Measurements from ENCODE around the gene NFIC.

Gene NFIC

GRCh38 chr19:3514930-3515329 lies 148.5 kb downstream of the NFIC start:
- Histone ChIP-seq H3K4me1 (ENCODE audit: insufficient read depth, insufficient read length) (peaks cover 50% of the 10 kb centered on the region), H3K36me3 (ENCODE audit: insufficient read depth, insufficient read length, low read length) (peaks cover 81% of the 10 kb centered on the region), H3K27me3 (ENCODE audit: insufficient read depth, insufficient read length) (no peaks in the 10 kb centered on the region), H3K9me3 (ENCODE audit: insufficient read depth, low read length) (no peaks in the 10 kb centered on the region), H3K4me3 (ENCODE audit: insufficient read length, low read depth) (no peak overlapping the region), H3K9ac (ENCODE audit: insufficient read length, low read depth) (peak overlapping the region; percentile 17)
- TF ChIP-seq ZNF274 (IDR thresholded peaks at IDR 0.05; ENCODE audit: low read depth, low read length) = no peak
- TF ChIP-seq YY1 (IDR thresholded peaks at IDR 0.05; ENCODE audit: insufficient read depth, insufficient read length) = no peak
- no peak for TF ChIP-seq SUZ12 (IDR thresholded peaks at IDR 0.05; ENCODE audit: extremely low read depth, insufficient read depth, insufficient read length)
- DNase-seq (ENCODE audit: low read depth, low spot score) = no peak

- Histone ChIP-seq H3K27me3 (ENCODE audit: insufficient read depth, insufficient read length) (no peaks in the 10 kb centered on the region), H3K4me1 (ENCODE audit: insufficient read depth, insufficient read length) (peaks cover 54% of the 10 kb centered on the region), H3K4me3 (ENCODE audit: insufficient read length, low read depth) (no peak overlapping the region), H3K36me3 (ENCODE audit: insufficient read depth, insufficient read length, low read length) (peaks cover 81% of the 10 kb centered on the region), H3K9me3 (ENCODE audit: insufficient read depth, low read length) (no peaks in the 10 kb centered on the region), H3K9ac (ENCODE audit: insufficient read length, low read depth) (peak overlapping the region; percentile 9)
- TF ChIP-seq SUZ12 (IDR thresholded peaks at IDR 0.05; ENCODE audit: extremely low read depth, insufficient read depth, insufficient read length) (no peak), YY1 (IDR thresholded peaks at IDR 0.05; ENCODE audit: insufficient read depth, insufficient read length) (no peak), ZNF274 (IDR thresholded peaks at IDR 0.05; ENCODE audit: low read depth, low read length) (no peak)
- DNase-seq (ENCODE audit: low read depth, low spot score) = no peak
Observed at GRCh38 chr19:3515891-3516422, 149.6 kb downstream of the NFIC start.

- TF ChIP-seq YY1 (IDR thresholded peaks at IDR 0.05; ENCODE audit: insufficient read depth, insufficient read length) (no peak), SUZ12 (IDR thresholded peaks at IDR 0.05; ENCODE audit: extremely low read depth, insufficient read depth, insufficient read length) (no peak), ZNF274 (IDR thresholded peaks at IDR 0.05; ENCODE audit: low read depth, low read length) (no peak)
- Histone ChIP-seq H3K9ac (ENCODE audit: insufficient read length, low read depth) (peak overlapping the region; percentile 36), H3K27me3 (ENCODE audit: insufficient read depth, insufficient read length) (no peaks in the 10 kb centered on the region), H3K4me3 (ENCODE audit: insufficient read length, low read depth) (no peak overlapping the region), H3K4me1 (ENCODE audit: insufficient read depth, insufficient read length) (peaks cover 52% of the 10 kb centered on the region), H3K9me3 (ENCODE audit: insufficient read depth, low read length) (no peaks in the 10 kb centered on the region), H3K36me3 (ENCODE audit: insufficient read depth, insufficient read length, low read length) (peaks cover 75% of the 10 kb centered on the region)
- DNase-seq (ENCODE audit: low read depth, low spot score) = no peak
Observed at GRCh38 chr19:3516675-3517207, 150.4 kb downstream of the NFIC start.

DNA sequence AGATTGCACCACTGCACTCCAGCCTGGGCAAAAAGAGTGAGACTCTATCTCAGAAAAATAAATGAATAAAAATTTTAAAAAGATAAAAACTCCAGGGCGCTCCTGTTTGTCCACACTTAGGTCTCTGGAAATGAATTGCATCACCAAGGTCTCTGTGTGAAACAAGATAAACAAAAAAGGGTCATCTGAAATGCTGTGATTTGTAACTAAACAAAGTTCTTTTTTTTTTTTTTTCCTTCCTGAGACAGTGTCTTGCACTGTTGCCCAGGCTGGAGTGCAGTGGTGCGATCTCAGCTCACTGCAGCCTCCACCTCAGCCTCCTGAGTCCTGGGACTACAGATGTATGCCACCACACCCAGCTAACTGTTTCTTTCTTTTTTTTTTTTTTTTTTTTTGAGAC lies 151.3 kb downstream of the NFIC start:
- no peak for DNase-seq (ENCODE audit: low read depth, low spot score)
- Histone ChIP-seq H3K4me1 (ENCODE audit: insufficient read depth, insufficient read length) (peaks cover 51% of the 10 kb centered on the region), H3K27me3 (ENCODE audit: insufficient read depth, insufficient read length) (no peaks in the 10 kb centered on the region), H3K9ac (ENCODE audit: insufficient read length, low read depth) (no peak overlapping the region), H3K36me3 (ENCODE audit: insufficient read depth, insufficient read length, low read length) (peaks cover 75% of the 10 kb centered on the region), H3K4me3 (ENCODE audit: insufficient read length, low read depth) (no peak overlapping the region), H3K9me3 (ENCODE audit: insufficient read depth, low read length) (no peaks in the 10 kb centered on the region)
- no peak for TF ChIP-seq ZNF274 (IDR thresholded peaks at IDR 0.05; ENCODE audit: low read depth, low read length)
- no peak for TF ChIP-seq SUZ12 (IDR thresholded peaks at IDR 0.05; ENCODE audit: extremely low read depth, insufficient read depth, insufficient read length)
- TF ChIP-seq YY1 (IDR thresholded peaks at IDR 0.05; ENCODE audit: insufficient read depth, insufficient read length) = no peak

DNA sequence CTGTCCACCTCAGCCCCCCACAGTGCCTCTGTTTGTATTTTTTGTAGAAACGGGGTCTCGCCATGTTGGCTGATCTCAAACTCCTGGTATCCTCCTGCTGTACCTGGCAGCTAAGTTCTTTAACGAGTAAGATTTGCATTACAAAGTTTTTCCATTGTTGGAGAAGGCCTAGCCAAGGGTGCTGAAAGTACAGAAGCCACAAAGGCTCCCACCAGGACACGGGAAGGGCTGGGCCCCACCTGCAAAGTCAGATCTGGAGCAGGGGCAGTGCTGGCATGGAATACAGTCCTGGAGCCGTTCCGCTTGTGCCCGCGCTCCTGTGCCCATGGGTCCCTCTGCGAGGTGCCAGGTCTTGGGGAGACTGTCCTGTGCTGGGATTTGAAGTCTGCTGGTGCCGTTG lies 151.9 kb downstream of the NFIC start:
- peak overlapping the region; percentile 57 for H3K9ac ChIP-seq (ENCODE audit: insufficient read length, low read depth)
- H3K27me3 ChIP-seq (ENCODE audit: insufficient read depth, insufficient read length) = no peaks in the 10 kb centered on the region
- H3K4me1 ChIP-seq (ENCODE audit: insufficient read depth, insufficient read length) = peaks cover 48% of the 10 kb centered on the region
- H3K36me3 ChIP-seq (ENCODE audit: insufficient read depth, insufficient read length, low read length) = peaks cover 75% of the 10 kb centered on the region
- H3K9me3 ChIP-seq (ENCODE audit: insufficient read depth, low read length) = no peaks in the 10 kb centered on the region
- peak; percentile 38 for DNase-seq (ENCODE audit: low read depth, low spot score)
- TF ChIP-seq YY1 (IDR thresholded peaks at IDR 0.05; ENCODE audit: insufficient read depth, insufficient read length) (no peak), ZNF274 (IDR thresholded peaks at IDR 0.05; ENCODE audit: low read depth, low read length) (no peak), SUZ12 (IDR thresholded peaks at IDR 0.05; ENCODE audit: extremely low read depth, insufficient read depth, insufficient read length) (no peak)
- H3K4me3 ChIP-seq (ENCODE audit: insufficient read length, low read depth) = no peak overlapping the region

- no peak for TF ChIP-seq ZNF274 (IDR thresholded peaks at IDR 0.05; ENCODE audit: low read depth, low read length)
- peaks cover 75% of the 10 kb centered on the region for H3K36me3 ChIP-seq (ENCODE audit: insufficient read depth, insufficient read length, low read length)
- peak overlapping the region; percentile 57 for H3K9ac ChIP-seq (ENCODE audit: insufficient read length, low read depth)
Observed at GRCh38 chr19:3518659-3519058, 152.3 kb downstream of the NFIC start.

More at GRCh38 chr19:3518659-3519058, 152.3 kb downstream of the NFIC start:
- no peaks in the 10 kb centered on the region for H3K27me3 ChIP-seq (ENCODE audit: insufficient read depth, insufficient read length)
- no peaks in the 10 kb centered on the region for H3K9me3 ChIP-seq (ENCODE audit: insufficient read depth, low read length)
- peaks cover 45% of the 10 kb centered on the region for H3K4me1 ChIP-seq (ENCODE audit: insufficient read depth, insufficient read length)
- DNase-seq (ENCODE audit: low read depth, low spot score) = no peak
- no peak overlapping the region for H3K4me3 ChIP-seq (ENCODE audit: insufficient read length, low read depth)
